ENCODE data around the gene SLC16A5.
"Not testable (repeated sequence)": the region's sequence is repeated elsewhere in the genome, so short reads cannot be mapped to it uniquely, and the experiment has no call there.

The SLC16A5 gene

DNA sequence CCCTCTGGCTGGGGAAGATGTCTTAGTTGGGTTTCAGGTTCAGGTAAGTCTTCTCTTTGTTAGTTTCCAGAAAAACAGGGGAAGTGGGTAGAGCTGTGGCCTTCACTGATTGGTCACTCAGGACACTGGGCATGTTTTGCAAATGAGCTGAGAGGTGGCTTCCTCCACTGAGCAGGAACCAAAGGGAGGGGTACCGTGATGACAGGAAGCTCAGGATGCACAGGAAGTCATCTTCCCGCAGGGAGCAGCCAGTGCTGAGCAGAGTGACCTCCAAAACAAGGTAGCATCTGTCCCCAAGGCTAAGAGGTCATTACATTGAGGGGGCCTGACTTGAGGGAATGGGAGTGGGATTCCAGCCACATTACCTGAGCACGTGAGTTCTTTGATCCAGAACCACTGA lies 38.2 kb downstream of the SLC16A5 start:
- POLR2A ChIA-PET = interaction anchor here (1.4 kb wide), 1 partner anchor 29 kb away, joined by 3 read pairs; the partner anchor contains the start of gene JPT1
- TF ChIP-seq SP1 (IDR thresholded peaks at IDR 0.05) (no peak), ZNF384 (IDR thresholded peaks at IDR 0.05) (no peak), ELF4 (IDR thresholded peaks at IDR 0.05) (no peak), FOXA1 (IDR thresholded peaks at IDR 0.05) (no peak), NFRKB (IDR thresholded peaks at IDR 0.05) (no peak), LEF1 (IDR thresholded peaks at IDR 0.05; ENCODE audit: borderline replicate concordance) (no peak), L3MBTL2 (conservative IDR thresholded peaks at IDR 0.05) (no peak), FOXM1 (IDR thresholded peaks at IDR 0.05; ENCODE audit: borderline replicate concordance) (no peak), TARDBP (IDR thresholded peaks at IDR 0.05) (no peak), CTBP1 (IDR thresholded peaks at IDR 0.05; ENCODE audit: borderline replicate concordance) (no peak), ARNT (IDR thresholded peaks at IDR 0.05) (no peak), SUZ12 (IDR thresholded peaks at IDR 0.05) (no peak), BHLHE40 (IDR thresholded peaks at IDR 0.05; ENCODE audit: borderline replicate concordance) (no peak), HDGF (IDR thresholded peaks at IDR 0.05; ENCODE audit: borderline replicate concordance) (no peak)
- TF ChIP-seq, protein P1, sequence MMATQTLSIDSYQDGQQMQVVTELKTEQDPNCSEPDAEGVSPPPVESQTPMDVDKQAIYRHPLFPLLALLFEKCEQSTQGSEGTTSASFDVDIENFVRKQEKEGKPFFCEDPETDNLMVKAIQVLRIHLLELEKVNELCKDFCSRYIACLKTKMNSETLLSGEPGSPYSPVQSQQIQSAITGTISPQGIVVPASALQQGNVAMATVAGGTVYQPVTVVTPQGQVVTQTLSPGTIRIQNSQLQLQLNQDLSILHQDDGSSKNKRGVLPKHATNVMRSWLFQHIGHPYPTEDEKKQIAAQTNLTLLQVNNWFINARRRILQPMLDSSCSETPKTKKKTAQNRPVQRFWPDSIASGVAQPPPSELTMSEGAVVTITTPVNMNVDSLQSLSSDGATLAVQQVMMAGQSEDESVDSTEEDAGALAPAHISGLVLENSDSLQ (IDR thresholded peaks at IDR 0.05) = no peak
- CTCF ChIA-PET = interaction anchor here (4.7 kb wide), 1 partner anchor 11 kb away, joined by 25 read pairs; no protein-coding TSS in a partner anchor

DNA sequence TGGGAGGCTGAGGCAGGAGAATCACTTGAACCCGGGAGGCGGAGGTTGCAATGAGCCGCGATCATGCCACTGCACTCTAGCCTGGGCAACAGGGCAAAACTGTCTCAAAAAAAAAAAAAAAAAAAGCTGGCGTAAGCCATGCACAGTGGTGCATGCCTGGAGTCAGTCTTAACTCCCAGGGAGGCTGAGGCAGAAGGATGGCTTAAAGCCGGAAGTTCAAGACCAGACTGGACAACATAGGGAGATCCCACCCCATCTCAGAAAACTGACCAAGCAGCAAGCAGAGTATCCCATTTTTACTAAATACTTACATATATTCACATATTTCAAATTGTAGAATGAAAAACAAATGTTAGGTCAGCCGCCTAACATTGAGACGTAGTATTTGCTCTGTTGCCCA lies 39.2 kb downstream of the SLC16A5 start:
- ChIA-PET CTCF (interaction anchor here (0.6 to 4.7 kb wide), 2 partner anchors 12 to 52 kb away, joined by 3 to 25 read pairs; no protein-coding TSS in a partner anchor), POLR2A (no interaction called here)
- TF ChIP-seq, protein P1 (IDR thresholded peaks at IDR 0.05) = no peak
- no peak for TF ChIP-seq HDGF (IDR thresholded peaks at IDR 0.05; ENCODE audit: borderline replicate concordance)
- no peak for TF ChIP-seq BHLHE40 (IDR thresholded peaks at IDR 0.05; ENCODE audit: borderline replicate concordance)
- TF ChIP-seq ZNF384 (IDR thresholded peaks at IDR 0.05) = no peak
- TF ChIP-seq NFRKB (IDR thresholded peaks at IDR 0.05) = no peak
- no peak for TF ChIP-seq FOXM1 (IDR thresholded peaks at IDR 0.05; ENCODE audit: borderline replicate concordance)
- TF ChIP-seq L3MBTL2 (conservative IDR thresholded peaks at IDR 0.05) = no peak
- no peak for TF ChIP-seq LEF1 (IDR thresholded peaks at IDR 0.05; ENCODE audit: borderline replicate concordance)
- TF ChIP-seq SUZ12 (IDR thresholded peaks at IDR 0.05) = no peak
- TF ChIP-seq SP1 (IDR thresholded peaks at IDR 0.05) = no peak
- no peak for TF ChIP-seq TARDBP (IDR thresholded peaks at IDR 0.05)
- no peak for TF ChIP-seq ARNT (IDR thresholded peaks at IDR 0.05)
- no peak for TF ChIP-seq FOXK2 (IDR thresholded peaks at IDR 0.05)
- DNase-seq (ENCODE audit: extremely low spot score) = no peak

More for the DNA sequence above, 38.2 kb downstream of the SLC16A5 start:
- no peak for DNase-seq (ENCODE audit: extremely low spot score)

DNA sequence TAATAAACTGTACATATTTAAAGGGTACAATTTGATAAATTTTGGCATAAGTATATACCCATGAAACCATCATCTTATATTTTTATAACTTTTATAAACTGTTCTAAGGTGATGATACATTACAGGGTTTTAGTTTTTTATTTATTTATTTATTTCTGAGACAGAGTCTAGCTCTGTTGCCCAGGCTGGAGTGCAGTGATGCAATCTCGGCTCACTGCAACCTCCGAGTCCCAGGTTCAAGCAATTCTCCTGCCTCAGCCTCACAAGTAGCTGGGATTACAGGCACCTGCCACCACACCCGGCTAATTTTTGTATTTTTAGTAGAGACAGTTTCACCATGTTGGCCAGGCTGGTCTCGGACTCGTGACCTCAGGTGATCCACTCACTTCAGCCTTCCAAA lies 40.2 kb downstream of the SLC16A5 start:
- ChIA-PET POLR2A (interaction anchor here (5.5 kb wide), 1 partner anchor 12 kb away, joined by 68 read pairs; no protein-coding TSS in a partner anchor), CTCF (interaction anchor here (0.6 to 4.7 kb wide), 2 partner anchors 13 to 74 kb away, joined by 6 to 25 read pairs; no protein-coding TSS in a partner anchor)
- DNase-seq (ENCODE audit: extremely low spot score) = not testable (repeated sequence)

DNA sequence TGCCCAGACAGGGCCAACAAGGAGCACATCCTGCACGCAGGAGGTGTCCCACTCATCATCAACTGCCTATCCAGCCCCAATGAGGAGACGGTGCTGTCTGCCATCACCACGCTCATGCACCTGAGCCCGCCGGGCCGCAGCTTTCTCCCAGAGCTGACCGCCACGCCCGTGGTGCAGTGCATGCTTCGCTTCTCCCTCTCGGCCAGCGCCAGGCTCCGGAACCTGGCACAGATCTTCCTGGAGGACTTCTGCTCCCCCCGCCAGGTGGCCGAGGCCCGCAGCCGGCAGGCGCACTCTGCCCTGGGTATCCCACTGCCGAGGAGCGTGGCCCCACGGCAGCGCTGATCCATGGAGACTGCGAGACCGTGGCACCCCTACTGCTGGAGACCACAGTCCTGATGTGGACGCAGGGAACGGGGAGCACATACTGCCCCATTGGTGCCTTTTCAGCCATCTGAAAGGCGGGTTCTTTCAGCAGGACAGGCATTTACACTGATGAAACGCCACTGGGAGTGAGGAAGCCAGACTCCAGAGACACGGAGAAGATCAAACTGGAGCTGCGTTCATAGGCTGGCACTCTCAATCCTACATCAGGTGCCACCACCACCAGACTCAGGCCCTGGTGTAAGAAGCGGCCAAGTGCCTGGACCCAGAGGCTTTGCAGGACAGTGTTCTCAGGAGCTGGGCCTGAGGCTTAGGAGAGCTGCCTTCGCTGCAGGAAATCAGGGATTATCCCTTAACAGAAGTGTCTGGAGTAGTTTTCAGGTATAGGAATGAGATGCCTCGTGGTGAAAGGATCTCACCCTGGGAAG lies 41.1 kb downstream of the SLC16A5 start:
- ChIA-PET CTCF (interaction anchor here (0.5 to 3.2 kb wide), 2 partner anchors 15 to 88 kb away, joined by 4 to 32 read pairs; no protein-coding TSS in a partner anchor), POLR2A (interaction anchor here (0.8 to 5.5 kb wide), 5 partner anchors 13 to 116 kb away, joined by 3 to 68 read pairs (median 6); partner anchors contain the start of genes JPT1 and MRPL58)
- TF ChIP-seq FOXA1 (IDR thresholded peaks at IDR 0.05) = no peak
- no peak for TF ChIP-seq TARDBP (IDR thresholded peaks at IDR 0.05)
- TF ChIP-seq LEF1 (IDR thresholded peaks at IDR 0.05; ENCODE audit: borderline replicate concordance) = no peak
- no peak for TF ChIP-seq ELF4 (IDR thresholded peaks at IDR 0.05)
- TF ChIP-seq CTBP1 (IDR thresholded peaks at IDR 0.05; ENCODE audit: borderline replicate concordance) = no peak
- TF ChIP-seq BHLHE40 (IDR thresholded peaks at IDR 0.05; ENCODE audit: borderline replicate concordance) = no peak
- TF ChIP-seq NFRKB (IDR thresholded peaks at IDR 0.05) = no peak
- no peak for TF ChIP-seq SUZ12 (IDR thresholded peaks at IDR 0.05)
- TF ChIP-seq FOXK2 (IDR thresholded peaks at IDR 0.05) = no peak
- DNase-seq (ENCODE audit: extremely low spot score) = no peak

DNA sequence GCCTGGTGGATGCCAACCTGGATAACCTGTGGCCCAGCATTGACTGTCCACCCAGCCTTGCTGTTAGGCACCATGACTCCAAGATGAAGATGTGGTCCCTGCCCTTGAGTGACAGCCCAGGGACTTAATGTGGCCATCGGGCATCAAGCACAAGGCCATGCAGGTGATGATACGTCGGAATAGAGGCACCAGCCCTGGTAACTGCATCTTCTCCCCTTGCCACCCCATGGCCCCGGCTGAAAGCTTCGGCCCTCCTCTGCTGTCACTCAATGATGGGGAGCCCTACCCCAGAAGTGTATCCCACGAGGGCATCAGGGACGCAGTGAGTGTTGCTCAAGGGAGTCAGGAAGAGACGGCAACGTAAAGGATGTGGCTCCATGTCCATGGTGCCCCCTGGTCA lies 41.8 kb downstream of the SLC16A5 start:
- no peak for DNase-seq (ENCODE audit: extremely low spot score)
- ChIA-PET POLR2A (interaction anchor here (0.8 to 5.5 kb wide), 7 partner anchors 13 to 117 kb away, joined by 3 to 68 read pairs (median 6); partner anchors contain the start of genes JPT1 and MRPL58), CTCF (interaction anchor here (0.5 to 3.2 kb wide), 3 partner anchors 8 to 88 kb away, joined by 4 to 32 read pairs (median 8); no protein-coding TSS in a partner anchor)
- no peak for TF ChIP-seq FOXK2 (IDR thresholded peaks at IDR 0.05)
- TF ChIP-seq, protein P1 (IDR thresholded peaks at IDR 0.05) = peak; percentile 63; the same call in 1 of the 2 replicates

DNA sequence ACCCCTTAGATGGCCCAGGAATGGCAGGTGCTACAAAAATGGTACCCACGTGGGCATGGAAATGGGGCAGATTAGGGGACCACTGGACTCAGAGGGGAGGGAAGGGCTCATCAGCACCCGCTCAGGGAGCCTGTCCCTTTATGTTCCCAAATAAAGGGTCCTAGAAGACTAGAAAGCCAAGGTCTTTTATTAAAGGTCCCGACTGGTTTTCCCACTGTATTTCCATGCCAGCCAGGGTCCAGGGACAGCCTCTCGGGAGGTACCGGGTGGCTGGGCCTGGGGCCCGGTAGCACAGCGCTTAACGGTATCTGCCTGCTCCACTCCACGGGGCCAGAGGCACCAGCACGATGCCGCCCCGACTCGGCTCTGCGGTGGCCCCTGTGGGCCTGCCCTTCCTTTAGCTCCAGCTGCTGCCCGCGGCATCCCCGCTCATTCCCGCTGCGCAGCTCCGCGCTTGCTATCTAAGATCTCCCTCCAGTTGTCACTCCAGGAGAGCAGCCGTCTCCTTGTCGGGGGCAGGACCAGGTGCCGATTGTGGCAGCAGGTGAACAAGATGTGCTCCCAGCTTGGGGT lies 42.4 kb downstream of the SLC16A5 start:
- ChIA-PET CTCF (interaction anchor here (0.5 to 3.2 kb wide), 6 partner anchors 8 to 1102 kb away, joined by 3 to 32 read pairs (median 6); no protein-coding TSS in a partner anchor), POLR2A (interaction anchor here (0.7 to 5.5 kb wide), 20 partner anchors 9 to 117 kb away, joined by 3 to 68 read pairs (median 8); partner anchors contain the start of genes ARMC7, JPT1, MRPL58 and NUP85)
- TF ChIP-seq CTBP1 (IDR thresholded peaks at IDR 0.05; ENCODE audit: borderline replicate concordance) = no peak
- no peak for DNase-seq (ENCODE audit: extremely low spot score)

Data from HEK293T (cell line).